Subcutaneous abdominal adipose tissue (tissue), 5 donors: ENCODE data around the gene ADIG.

Source experiments
- H3K27ac ChIP-seq: one replicate; pipeline ENCODE4 v1.7.0; 2013; ENCODE audit warnings: low read depth, mild to moderate bottlenecking, inconsistent platforms, low read length, moderate library complexity
- H3K27me3 ChIP-seq, 5 donors: one replicate each; pipeline ENCODE4 v1.7.0; 2013; ENCODE audit warnings: low read length in 5 of 5, inconsistent platforms in 1 of 5; ENCODE audit not compliant: control insufficient read depth in 5 of 5, insufficient read depth in 4 of 5
- H3K36me3 ChIP-seq, 5 donors: one replicate each; pipeline ENCODE4 v1.7.0; 2013; ENCODE audit warnings: low read length in 5 of 5; ENCODE audit not compliant: control insufficient read depth in 5 of 5, insufficient read depth in 5 of 5
- H3K4me1 ChIP-seq, 5 donors: one replicate each; pipeline ENCODE4 v1.7.0; 2013; ENCODE audit warnings: low read length in 5 of 5, mild to moderate bottlenecking in 3 of 5, moderate library complexity in 1 of 5; ENCODE audit not compliant: control insufficient read depth in 5 of 5, insufficient read depth in 5 of 5
- H3K4me3 ChIP-seq, 5 donors: one replicate each; pipeline ENCODE4 v1.7.0; 2013; ENCODE audit warnings: low read length in 5 of 5, low read depth in 1 of 5
- H3K9ac ChIP-seq, 5 donors: one replicate each; pipeline ENCODE4 v1.7.0; 2013; ENCODE audit warnings: low read length in 5 of 5, mild to moderate bottlenecking in 4 of 5, moderate library complexity in 3 of 5
- H3K9me3 ChIP-seq, 5 donors: one replicate each; pipeline ENCODE4 v1.7.0; 2013; ENCODE audit warnings: low read length in 5 of 5; ENCODE audit not compliant: control insufficient read depth in 5 of 5
- donor health status: healthy.
- donor health status: healthy.
- donor health status: healthy.
- donor health status: healthy.
- donor health status: healthy.

The ADIG gene

GRCh38 chr20:38626921-38627659 is 46.1 kb downstream of the ADIG start:
- Histone ChIP-seq H3K27me3 (peaks cover 0 to 5% (median 3%) of the 10 kb centered on the region in 5 donors), H3K9me3 (peaks cover 0 to 12% (median 7%) of the 10 kb centered on the region in 5 donors), H3K36me3 (no peaks in the 10 kb centered on the region), H3K27ac (no peak overlapping the region), H3K4me3 (no peak overlapping the region), H3K9ac (no peak overlapping the region), H3K4me1 (no peaks in the 10 kb centered on the region)

- no peak overlapping the region for H3K9ac ChIP-seq
- H3K27ac ChIP-seq = no peak overlapping the region
- H3K9me3 ChIP-seq = peaks cover 0 to 11% (median 7%) of the 10 kb centered on the region in 5 donors
- no peaks in the 10 kb centered on the region for H3K4me1 ChIP-seq
- H3K4me3 ChIP-seq = no peak overlapping the region
- H3K36me3 ChIP-seq = no peaks in the 10 kb centered on the region
- peaks cover 0 to 4% (median 0%) of the 10 kb centered on the region in 5 donors for H3K27me3 ChIP-seq
Measured at GRCh38 chr20:38628580-38629470, 47.8 kb downstream of the ADIG start.

- Histone ChIP-seq H3K4me3 (no peak overlapping the region), H3K27me3 (peaks cover 0 to 12% (median 7%) of the 10 kb centered on the region in 5 donors), H3K36me3 (no peaks in the 10 kb centered on the region), H3K9me3 (no peaks in the 10 kb centered on the region), H3K27ac (no peak overlapping the region), H3K9ac (no peak overlapping the region), H3K4me1 (no peaks in the 10 kb centered on the region)
Measured at GRCh38 chr20:38629979-38630378, 49.0 kb downstream of the ADIG start.

- no peaks in the 10 kb centered on the region for H3K36me3 ChIP-seq
- no peak overlapping the region for H3K27ac ChIP-seq
- H3K27me3 ChIP-seq = peaks cover 0 to 12% (median 7%) of the 10 kb centered on the region in 5 donors
- no peaks in the 10 kb centered on the region for H3K9me3 ChIP-seq
- H3K4me3 ChIP-seq = no peak overlapping the region
- no peak overlapping the region for H3K9ac ChIP-seq
- no peaks in the 10 kb centered on the region for H3K4me1 ChIP-seq
Measured at GRCh38 chr20:38630727-38631126, 49.7 kb downstream of the ADIG start.

GRCh38 chr20:38631155-38632022 is 50.4 kb downstream of the ADIG start:
- Histone ChIP-seq H3K4me1 (no peaks in the 10 kb centered on the region), H3K27me3 (peaks cover 0 to 12% (median 7%) of the 10 kb centered on the region in 5 donors), H3K9ac (no peak overlapping the region), H3K4me3 (no peak overlapping the region), H3K27ac (no peak overlapping the region), H3K9me3 (no peaks in the 10 kb centered on the region), H3K36me3 (no peaks in the 10 kb centered on the region)

- no peaks in the 10 kb centered on the region for H3K9me3 ChIP-seq
- no peaks in the 10 kb centered on the region for H3K4me1 ChIP-seq
- H3K36me3 ChIP-seq = no peaks in the 10 kb centered on the region
- H3K27ac ChIP-seq = no peak overlapping the region
- no peak overlapping the region for H3K9ac ChIP-seq
- H3K27me3 ChIP-seq = peaks cover 0 to 10% (median 6%) of the 10 kb centered on the region in 5 donors
- no peak overlapping the region for H3K4me3 ChIP-seq
Measured at GRCh38 chr20:38633577-38634093, 52.6 kb downstream of the ADIG start.

- Histone ChIP-seq H3K4me3 (no peak overlapping the region), H3K27ac (no peak overlapping the region), H3K27me3 (peaks cover 0 to 10% (median 7%) of the 10 kb centered on the region in 5 donors), H3K9ac (no peak overlapping the region), H3K36me3 (no peaks in the 10 kb centered on the region), H3K4me1 (no peaks in the 10 kb centered on the region), H3K9me3 (no peaks in the 10 kb centered on the region)
Measured at GRCh38 chr20:38635721-38636288, 54.8 kb downstream of the ADIG start.
